Astrocyte (in vitro differentiated cells and primary cell): ENCODE measurements around the gene TRIM72. TPM values are rescaled to one million over a fixed set of nuclear protein-coding genes. Genes with fewer than 3 reads are reported as not detected.

Source experiments
- DNase-seq: peaks from one replicate; pipeline ENCODE4 v3.0.0-alpha.2; 2010; ENCODE audit warnings: low read depth
- FAIRE-seq: peaks from 2 replicates; lab custom pipeline; 2011; peaks lifted over from hg19 to GRCh38; lab: Jason Lieb, UNC
- H2AFZ ChIP-seq: 2 replicates; pipeline ENCODE4 v1.6.0; 2012; ENCODE audit warnings: low read depth, low read length, inconsistent platforms
- H3K27ac ChIP-seq: 2 replicates; pipeline ENCODE4 v1.5.1; 2011; ENCODE audit warnings: low read depth, low read length, inconsistent platforms
- H3K27me3 ChIP-seq: 2 replicates; pipeline ENCODE4 v1.6.0; 2011; ENCODE audit warnings: low read length, inconsistent platforms; ENCODE audit not compliant: insufficient read depth
- H3K36me3 ChIP-seq: 2 replicates; pipeline ENCODE4 v1.5.1; 2011; ENCODE audit warnings: low read length, inconsistent platforms; ENCODE audit not compliant: insufficient read depth
- H3K4me1 ChIP-seq: 2 replicates; pipeline ENCODE4 v1.5.1; 2011; ENCODE audit warnings: low read length, inconsistent platforms; ENCODE audit not compliant: insufficient read depth
- H3K4me2 ChIP-seq: 2 replicates; pipeline ENCODE4 v1.6.0; 2012; ENCODE audit warnings: low read length, inconsistent platforms
- H3K4me3 ChIP-seq: 2 replicates; pipeline ENCODE4 v1.5.1; 2011; ENCODE audit warnings: low read depth, mild to moderate bottlenecking, low read length, inconsistent platforms; ENCODE audit not compliant: insufficient read depth
- H3K79me2 ChIP-seq: 2 replicates; pipeline ENCODE4 v1.6.0; 2012; ENCODE audit warnings: mild to moderate bottlenecking, low read length, inconsistent platforms; ENCODE audit not compliant: insufficient read depth
- H3K9ac ChIP-seq: 2 replicates; pipeline ENCODE4 v1.6.0; 2012; ENCODE audit warnings: mild to moderate bottlenecking, low read length, inconsistent platforms
- H3K9me3 ChIP-seq: 2 replicates; pipeline ENCODE4 v1.5.1; 2012; ENCODE audit warnings: low read depth, mild to moderate bottlenecking, low read length, inconsistent platforms; ENCODE audit not compliant: insufficient read depth
- H4K20me1 ChIP-seq: 2 replicates; pipeline ENCODE4 v1.6.0; 2012; ENCODE audit warnings: low read length, inconsistent platforms; ENCODE audit not compliant: insufficient read depth
- H3K27ac Mint-ChIP-seq: one replicate; pipeline ENCODE4 v1.8.0; 2021; ENCODE audit warnings: mild to moderate bottlenecking, mixed read lengths; ENCODE audit not compliant: unreplicated experiment
- H3K27me3 Mint-ChIP-seq: one replicate; pipeline ENCODE4 v1.8.0; 2021; ENCODE audit warnings: low read depth, mixed read lengths; ENCODE audit not compliant: unreplicated experiment
- H3K36me3 Mint-ChIP-seq: one replicate; pipeline ENCODE4 v1.8.0; 2021; ENCODE audit warnings: low read depth, mixed read lengths; ENCODE audit not compliant: unreplicated experiment
- H3K4me1 Mint-ChIP-seq: one replicate; pipeline ENCODE4 v1.8.0; 2021; ENCODE audit warnings: low read depth, mixed read lengths; ENCODE audit not compliant: unreplicated experiment
- H3K4me3 Mint-ChIP-seq: one replicate; pipeline ENCODE4 v1.8.0; 2021; ENCODE audit warnings: mild to moderate bottlenecking, moderate library complexity, mixed read lengths; ENCODE audit not compliant: unreplicated experiment
- H3K9me3 Mint-ChIP-seq: one replicate; pipeline ENCODE4 v1.8.0; 2021; ENCODE audit warnings: mild to moderate bottlenecking, mixed read lengths; ENCODE audit not compliant: unreplicated experiment
- EZH2 ChIP-seq: IDR thresholded peaks from 2 replicates; pipeline ENCODE4 v1.6.1; 2012; ENCODE audit warnings: mild to moderate bottlenecking, low read length, inconsistent platforms; ENCODE audit not compliant: insufficient read depth
- total RNA-seq: library from RNA; stranded (reverse); gene quantifications from 2 replicates; pipeline ENCODE4 v1.2.1, GENCODE V29; 2021
- TF ChIP-seq, protein P1 (sequence below): IDR thresholded peaks from 2 replicates; pipeline ENCODE4 v1.5.1; 2011; ENCODE audit warnings: low read depth, mild to moderate bottlenecking, inconsistent platforms, low read length, moderate library complexity; ENCODE audit not compliant: insufficient read depth

The TRIM72 gene
- total RNA-seq, 1 donor from 2014 or later = not detected

DNA sequence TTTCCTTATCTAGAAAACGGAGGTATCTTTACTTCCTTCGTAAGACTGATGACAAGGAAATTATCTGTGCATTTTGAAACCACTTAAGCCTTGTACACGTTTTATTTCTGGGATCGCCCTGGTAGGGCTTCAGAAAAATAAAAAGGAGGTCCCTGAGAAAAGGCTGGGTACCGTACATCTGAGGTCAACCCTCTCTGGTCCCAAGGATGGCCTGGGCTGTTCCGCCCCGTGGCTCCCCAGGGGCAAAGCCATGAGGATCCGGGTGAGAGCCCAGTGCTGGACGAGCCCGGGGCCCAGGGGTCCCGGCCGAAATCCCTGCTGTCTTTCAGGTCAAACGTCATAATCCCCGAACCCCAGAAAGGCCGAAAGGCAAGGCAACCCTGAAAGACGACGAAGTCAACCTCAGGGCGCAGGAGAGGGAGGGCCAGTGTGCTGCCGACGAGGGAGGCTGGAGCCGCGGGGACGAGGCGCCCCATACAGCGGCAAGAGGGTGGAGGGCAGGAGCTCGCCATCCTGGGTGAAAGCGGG, 34.6 kb upstream of the TRIM72 start:
- peaks cover 26% of the 10 kb centered on the region for H3K4me1 ChIP-seq
- peak overlapping the region; percentile 94 for H3K27ac Mint-ChIP-seq
- peaks cover 24% of the 10 kb centered on the region for H3K36me3 ChIP-seq
- H3K4me3 ChIP-seq = peak overlapping the region; percentile 92
- no peak for TF ChIP-seq EZH2
- TF ChIP-seq, protein P1, sequence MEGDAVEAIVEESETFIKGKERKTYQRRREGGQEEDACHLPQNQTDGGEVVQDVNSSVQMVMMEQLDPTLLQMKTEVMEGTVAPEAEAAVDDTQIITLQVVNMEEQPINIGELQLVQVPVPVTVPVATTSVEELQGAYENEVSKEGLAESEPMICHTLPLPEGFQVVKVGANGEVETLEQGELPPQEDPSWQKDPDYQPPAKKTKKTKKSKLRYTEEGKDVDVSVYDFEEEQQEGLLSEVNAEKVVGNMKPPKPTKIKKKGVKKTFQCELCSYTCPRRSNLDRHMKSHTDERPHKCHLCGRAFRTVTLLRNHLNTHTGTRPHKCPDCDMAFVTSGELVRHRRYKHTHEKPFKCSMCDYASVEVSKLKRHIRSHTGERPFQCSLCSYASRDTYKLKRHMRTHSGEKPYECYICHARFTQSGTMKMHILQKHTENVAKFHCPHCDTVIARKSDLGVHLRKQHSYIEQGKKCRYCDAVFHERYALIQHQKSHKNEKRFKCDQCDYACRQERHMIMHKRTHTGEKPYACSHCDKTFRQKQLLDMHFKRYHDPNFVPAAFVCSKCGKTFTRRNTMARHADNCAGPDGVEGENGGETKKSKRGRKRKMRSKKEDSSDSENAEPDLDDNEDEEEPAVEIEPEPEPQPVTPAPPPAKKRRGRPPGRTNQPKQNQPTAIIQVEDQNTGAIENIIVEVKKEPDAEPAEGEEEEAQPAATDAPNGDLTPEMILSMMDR = no peak
- peaks cover 38% of the 10 kb centered on the region for H4K20me1 ChIP-seq
- H3K79me2 ChIP-seq = peaks cover 50% of the 10 kb centered on the region
- peaks cover 4% of the 10 kb centered on the region for H3K27me3 Mint-ChIP-seq
- no peaks in the 10 kb centered on the region for H3K9me3 Mint-ChIP-seq
- no peaks in the 10 kb centered on the region for H3K27me3 ChIP-seq
- FAIRE-seq (no peak), DNase-seq (no peak)
- peaks cover 9% of the 10 kb centered on the region for H3K36me3 Mint-ChIP-seq
- H3K4me2 ChIP-seq = peak overlapping the region; percentile 92
- H3K27ac ChIP-seq = peak overlapping the region; percentile 98
- H3K9me3 ChIP-seq = no peaks in the 10 kb centered on the region
- H2AFZ ChIP-seq = peak overlapping the region; percentile 95
- peaks cover 24% of the 10 kb centered on the region for H3K4me1 Mint-ChIP-seq
- peak overlapping the region; percentile 98 for H3K4me3 Mint-ChIP-seq
- peak overlapping the region; percentile 99 for H3K9ac ChIP-seq

DNA sequence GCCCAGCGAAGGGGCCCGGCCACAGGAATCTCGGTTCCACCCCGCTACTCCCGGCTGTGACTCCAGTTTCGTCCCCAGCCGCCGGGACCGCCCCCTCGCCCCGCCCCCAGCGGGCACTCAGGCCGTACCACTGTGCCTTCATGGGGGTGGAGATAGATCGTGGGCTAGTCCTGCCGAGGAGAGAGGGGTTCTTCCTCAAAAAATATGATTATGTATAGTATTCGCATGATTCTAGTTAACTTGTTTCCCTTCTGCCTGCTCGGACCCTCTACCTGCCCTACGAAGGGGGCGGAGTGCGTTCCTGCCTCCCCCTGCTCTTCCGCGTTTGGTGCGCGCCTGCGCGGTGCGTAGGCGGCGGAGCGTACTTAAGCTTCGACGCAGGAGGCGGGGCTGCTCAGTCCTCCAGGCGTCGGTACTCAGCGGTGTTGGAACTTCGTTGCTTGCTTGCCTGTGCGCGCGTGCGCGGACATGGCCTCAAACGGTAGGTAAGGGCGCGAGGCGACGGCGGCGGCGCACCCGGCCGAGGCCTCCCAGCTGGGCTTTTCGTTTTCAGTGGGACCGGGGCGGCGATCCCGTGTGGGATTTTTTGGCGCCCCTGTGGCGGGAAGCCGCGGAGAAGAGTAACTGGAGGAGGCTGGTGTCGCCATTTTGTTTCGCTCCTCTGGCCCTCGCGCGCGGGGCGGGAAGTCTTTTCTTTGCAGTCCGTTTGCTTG, 34.0 kb upstream of the TRIM72 start, which contains the start of gene FUS:
Gene FUS, plus strand, starts transcription at position 393 of the 713 bp plus-strand sequence. Its CDS starts 76 bp downstream, at position 469.
- no peak for TF ChIP-seq EZH2
- TF ChIP-seq, protein P1 = no peak
- FAIRE-seq (no peak), DNase-seq (peak; percentile 56)
- Histone ChIP-seq H4K20me1 (peaks cover 44% of the 10 kb centered on the region), H3K9ac (peak within 1 kb of the TSS; percentile 99), H3K36me3 (peaks cover 24% of the 10 kb centered on the region), H3K9me3 (no peaks in the 10 kb centered on the region), H2AFZ (peak within 1 kb of the TSS; percentile 95), H3K4me3 (peak within 1 kb of the TSS; percentile 92), H3K4me2 (peak within 1 kb of the TSS; percentile 92), H3K27me3 (no peaks in the 10 kb centered on the region), H3K27ac (peak within 1 kb of the TSS; percentile 98), H3K4me1 (peaks cover 26% of the 10 kb centered on the region), H3K79me2 (peaks cover 56% of the 10 kb centered on the region)
- Mint-ChIP-seq H3K27ac (peak within 1 kb of the TSS; percentile 100), H3K36me3 (peaks cover 9% of the 10 kb centered on the region), H3K4me1 (peaks cover 27% of the 10 kb centered on the region), H3K9me3 (no peaks in the 10 kb centered on the region), H3K27me3 (no peaks in the 10 kb centered on the region), H3K4me3 (peak within 1 kb of the TSS; percentile 98)
